Gastrocnemius medialis (tissue), 4 donors: Measurements from ENCODE around the gene ZNF70. TPM values are rescaled to one million over a fixed set of nuclear protein-coding genes. Genes with fewer than 3 reads are reported as not detected.

Experiments used
- ATAC-seq, 2 donors: fragments of 150-250 bp; one replicate each; pipeline ENCODE4 v1.9.1; 2016
- DNase-seq, 2 donors: peaks; one replicate each; pipeline ENCODE4 v3.0.0-alpha.2; 2019
- H3K27ac ChIP-seq, 4 donors: fragments of 200-600 bp; sonication (generic); 1 replicate in 1 of 4; 2 replicates in 3 of 4; pipeline ENCODE4 v1.5.1; 2016 to 2018; ENCODE audit warnings: mild to moderate bottlenecking in 2 of 4, moderate library complexity in 1 of 4
- H3K27me3 ChIP-seq, 3 donors: fragments of 200-600 bp; sonication (generic) in 2 of 3; 1 replicate in 1 of 3; 2 replicates in 2 of 3; pipeline versions ENCODE4 v1.5.1 to v1.6.0; 2016 to 2019; ENCODE audit warnings: mild to moderate bottlenecking in 1 of 3, moderate library complexity in 1 of 3
- H3K36me3 ChIP-seq, 2 donors: fragments of 200-600 bp; sonication (generic) in 1 of 2; one replicate each; pipeline ENCODE4 v1.5.1; 2017 to 2018
- H3K4me1 ChIP-seq, 2 donors: fragments of 200-600 bp; sonication (generic) in 1 of 2; one replicate each; pipeline ENCODE4 v1.5.1; 2016 to 2017; ENCODE audit warnings: mild to moderate bottlenecking in 2 of 2
- H3K4me3 ChIP-seq, 4 donors: fragments of 200-600 bp; sonication (generic) in 3 of 4; 1 replicate in 1 of 4; 2 replicates in 3 of 4; pipeline ENCODE4 v1.5.1; 2016 to 2019; ENCODE audit warnings: mild to moderate bottlenecking in 2 of 4
- H3K9me3 ChIP-seq, 3 donors: fragments of 200-600 bp; sonication (generic) in 2 of 3; 1 replicate in 1 of 3; 2 replicates in 2 of 3; pipeline ENCODE4 v1.5.1; 2016 to 2019
- POLR2A ChIP-seq, 2 donors: fragments of 450-650 bp; IDR thresholded peaks; one replicate each; pipeline ENCODE4 v1.6.1; 2017; ENCODE audit warnings: antibody characterized with exemption in 2 of 2, mild to moderate bottlenecking in 2 of 2, moderate library complexity in 2 of 2
- in situ Hi-C, 4 donors: fragments of 200-750 bp; cut with MboI; loops; one replicate each; pipeline versions ENCODE4 v1.15.0 to v1.8.0; 2017; ENCODE audit warnings: low sequenced_read_pairs in 4 of 4
- intact Hi-C: fragments of 100-400 bp; cut with DNase I; formaldehyde crosslinking; loops from one replicate; pipeline ENCODE4 v1.15.1; 2023; ENCODE audit warnings: low total_unique reads
- total RNA-seq, 4 donors: library from RNA; depleted of rRNA; stranded (reverse); fragments of >200 nt; gene quantifications; one replicate each; pipeline versions ENCODE4 v1.1.0 to v1.2.3, GENCODE V29; 2016
- TF ChIP-seq, protein P1 (sequence below), 5 experiments: fragments of 450-650 bp in 3 of 5; fragments of 200-600 bp in 2 of 5; sonication (generic) in 2 of 5; IDR thresholded peaks in 4 of 5; conservative IDR thresholded peaks in 1 of 5; 1 replicate in 4 of 5; 2 replicates in 1 of 5; pipeline ENCODE4 v1.5.1; 2016 to 2019; ENCODE audit warnings: antibody characterized with exemption in 5 of 5, mild to moderate bottlenecking in 3 of 5, moderate library complexity in 3 of 5

The ZNF70 gene
- total RNA-seq, 4 donors from 2014 or later = 3.1 to 6.3 (median 4.2) TPM

DNA sequence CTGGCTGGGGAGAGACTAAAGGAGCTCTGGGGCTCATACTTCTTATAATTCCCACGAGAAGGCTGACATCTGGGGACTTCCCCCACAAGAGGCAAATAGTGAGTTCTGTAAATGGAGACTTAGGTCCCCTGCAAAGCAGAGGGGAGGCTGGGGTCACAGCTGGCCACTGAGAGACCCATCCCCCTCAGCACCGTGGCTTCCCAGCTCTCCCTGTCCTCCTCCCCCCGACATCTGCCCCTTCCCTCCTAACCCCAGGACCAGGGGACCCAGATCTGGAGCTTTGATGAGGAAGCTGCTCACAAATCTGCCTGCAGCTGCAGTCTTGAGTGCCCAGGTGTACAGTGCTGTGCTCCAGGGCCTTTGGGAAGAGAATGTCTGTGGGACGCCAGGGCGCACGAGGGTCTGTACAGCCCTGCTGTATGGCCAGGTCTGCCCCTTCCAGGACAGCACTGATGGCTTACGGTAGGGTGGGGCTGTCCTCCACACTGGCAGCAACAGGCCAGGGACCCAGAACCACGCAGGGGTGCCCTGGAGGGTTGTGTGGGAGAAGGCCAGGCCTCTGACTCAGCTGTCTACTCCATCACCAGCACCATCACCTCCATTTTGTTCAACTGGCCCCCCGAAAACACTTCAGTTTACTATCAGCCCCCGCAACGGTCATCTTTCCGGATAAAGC, 59.0 kb downstream of the ZNF70 start:
- DNase-seq (no peak), ATAC-seq (no peak)
- in situ Hi-C loops = no loop called here
- no peak overlapping the region for H3K27ac ChIP-seq
- H3K9me3 ChIP-seq = no peaks in the 10 kb centered on the region
- peaks cover 0 to 19% of the 10 kb centered on the region in 2 donors for H3K36me3 ChIP-seq
- no peaks in the 10 kb centered on the region for H3K27me3 ChIP-seq
- H3K4me3 ChIP-seq = no peak overlapping the region
- peaks cover 3 to 29% of the 10 kb centered on the region in 2 donors for H3K4me1 ChIP-seq
- intact Hi-C loops = no loop called here
- TF ChIP-seq, protein P1, sequence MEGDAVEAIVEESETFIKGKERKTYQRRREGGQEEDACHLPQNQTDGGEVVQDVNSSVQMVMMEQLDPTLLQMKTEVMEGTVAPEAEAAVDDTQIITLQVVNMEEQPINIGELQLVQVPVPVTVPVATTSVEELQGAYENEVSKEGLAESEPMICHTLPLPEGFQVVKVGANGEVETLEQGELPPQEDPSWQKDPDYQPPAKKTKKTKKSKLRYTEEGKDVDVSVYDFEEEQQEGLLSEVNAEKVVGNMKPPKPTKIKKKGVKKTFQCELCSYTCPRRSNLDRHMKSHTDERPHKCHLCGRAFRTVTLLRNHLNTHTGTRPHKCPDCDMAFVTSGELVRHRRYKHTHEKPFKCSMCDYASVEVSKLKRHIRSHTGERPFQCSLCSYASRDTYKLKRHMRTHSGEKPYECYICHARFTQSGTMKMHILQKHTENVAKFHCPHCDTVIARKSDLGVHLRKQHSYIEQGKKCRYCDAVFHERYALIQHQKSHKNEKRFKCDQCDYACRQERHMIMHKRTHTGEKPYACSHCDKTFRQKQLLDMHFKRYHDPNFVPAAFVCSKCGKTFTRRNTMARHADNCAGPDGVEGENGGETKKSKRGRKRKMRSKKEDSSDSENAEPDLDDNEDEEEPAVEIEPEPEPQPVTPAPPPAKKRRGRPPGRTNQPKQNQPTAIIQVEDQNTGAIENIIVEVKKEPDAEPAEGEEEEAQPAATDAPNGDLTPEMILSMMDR (IDR thresholded peaks at IDR 0.05 in 4 of 5, conservative IDR thresholded peaks at IDR 0.05 in 1 of 5) = no peak
- TF ChIP-seq POLR2A (IDR thresholded peaks at IDR 0.05) = no peak

DNA sequence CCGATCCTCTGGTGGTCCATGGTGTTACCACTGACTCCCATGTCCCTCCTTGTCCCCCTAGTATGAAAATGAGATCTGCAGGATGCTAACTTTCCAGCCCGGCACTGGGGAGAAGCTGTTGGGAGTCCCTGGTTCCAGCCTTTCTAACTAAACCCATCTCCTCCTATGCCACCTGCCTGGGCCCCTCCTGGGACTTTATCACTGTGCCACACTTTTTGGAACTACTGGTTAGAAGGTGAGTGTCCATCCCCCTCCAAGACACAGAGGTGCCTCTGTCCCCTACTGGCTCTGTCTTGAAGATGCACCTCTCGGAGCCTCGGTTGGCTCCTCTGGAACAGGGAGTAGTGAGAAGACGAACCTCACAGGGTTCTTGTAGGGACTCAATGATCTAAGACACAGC, 60.2 kb downstream of the ZNF70 start, which contains the start of gene RGL4:
Gene RGL4 (plus strand): TSS at position 301 of the 400 bp plus-strand sequence. CDS start 1,018 bp downstream, outside the sequence.
- TF ChIP-seq, protein P1 (IDR thresholded peaks at IDR 0.05 in 4 of 5, conservative IDR thresholded peaks at IDR 0.05 in 1 of 5) = no peak
- no peak for TF ChIP-seq POLR2A (IDR thresholded peaks at IDR 0.05)
- Histone ChIP-seq H3K4me3 (no peak within 1 kb of the TSS), H3K27ac (peak within 1 kb of the TSS in 1 of 4 donors; percentile 13), H3K4me1 (peaks cover 15 to 41% of the 10 kb centered on the region in 2 donors), H3K9me3 (no peaks in the 10 kb centered on the region), H3K36me3 (peaks cover 0 to 19% of the 10 kb centered on the region in 2 donors), H3K27me3 (no peaks in the 10 kb centered on the region)
- intact Hi-C loops = no loop called here
- DNase-seq (no peak), ATAC-seq (no peak)
- in situ Hi-C loops = no loop called here

DNA sequence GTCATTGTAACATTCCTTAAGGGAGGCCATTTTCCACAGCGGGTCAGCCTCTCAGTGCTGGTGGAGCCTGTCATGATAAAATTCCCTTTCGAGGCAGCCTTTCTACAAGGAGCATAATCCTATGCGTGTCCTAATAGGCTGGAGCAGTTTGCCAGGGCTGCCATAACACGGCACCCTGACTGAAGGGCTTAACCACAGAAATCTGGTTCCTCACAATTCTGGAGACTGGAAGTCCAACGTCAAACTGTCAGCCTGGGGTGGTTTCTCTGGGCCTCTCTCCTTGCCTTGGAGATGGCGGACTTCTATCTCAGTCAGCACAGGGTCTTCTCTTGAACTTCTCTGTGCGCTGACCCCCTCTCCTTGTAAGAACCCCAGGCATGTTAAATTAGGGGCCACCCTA, 61.5 kb downstream of the ZNF70 start:
- intact Hi-C loops = no loop called here
- no peak for ATAC-seq
- no peaks in the 10 kb centered on the region for H3K9me3 ChIP-seq

More for the DNA sequence above, 61.5 kb downstream of the ZNF70 start:
- H3K36me3 ChIP-seq = peaks cover 0 to 11% of the 10 kb centered on the region in 2 donors
- H3K27me3 ChIP-seq = no peaks in the 10 kb centered on the region
- H3K4me1 ChIP-seq = peaks cover 28 to 54% of the 10 kb centered on the region in 2 donors
- TF ChIP-seq POLR2A (IDR thresholded peaks at IDR 0.05) = no peak
- TF ChIP-seq, protein P1 (IDR thresholded peaks at IDR 0.05 in 4 of 5, conservative IDR thresholded peaks at IDR 0.05 in 1 of 5) = no peak
- no peak overlapping the region for H3K4me3 ChIP-seq
- DNase-seq = no peak
- H3K27ac ChIP-seq = peak overlapping the region in 1 of 4 donors; percentile 13
- in situ Hi-C loops = no loop called here

Other genes starting within 250 kb of the ZNF70 start
- not detected for gene IGLL1, start 170.8 kb downstream of the ZNF70 start, total RNA-seq
- not detected for gene DRICH1, start 118.8 kb downstream of the ZNF70 start, total RNA-seq
- 1 to 10 TPM in 1 of 4 donors, under 1 TPM in 1, not detected in 2; 0.09 to 1.9 TPM for gene RGL4, start 60.1 kb downstream of the ZNF70 start, total RNA-seq
- 1 to 10 TPM in 1 of 4 donors, not detected in 3; 1.1 TPM for gene VPREB3, start 3.3 kb upstream of the ZNF70 start, total RNA-seq
- gene C22orf15, start 11.9 kb upstream of the ZNF70 start, total RNA-seq = not detected
- gene CHCHD10, start 16.9 kb upstream of the ZNF70 start, total RNA-seq = 100 to 1,000 TPM; 157 to 290 (median 181) TPM
- 1 to 10 TPM in 2 of 4 donors, under 1 TPM in 1, not detected in 1; 0.91 to 3.6 (median 1.4) TPM for gene MMP11, start 21.7 kb upstream of the ZNF70 start, total RNA-seq
- gene SMARCB1, start 35.9 kb upstream of the ZNF70 start, total RNA-seq = 10 to 100 TPM; 37.8 to 65.6 (median 55.2) TPM
- gene DERL3, start 87.9 kb upstream of the ZNF70 start, total RNA-seq = 1 to 10 TPM in 3 of 4 donors, under 1 TPM in 1; 0.72 to 1.5 (median 1.3) TPM
- gene SLC2A11, start 106.8 kb upstream of the ZNF70 start, total RNA-seq = 10 to 100 TPM in 1 of 4 donors, 1 to 10 TPM in 3; 2.4 to 19.0 (median 6.2) TPM
- 100 to 1,000 TPM in 3 of 4 donors, 10 to 100 TPM in 1; 78.1 to 145 (median 129) TPM for gene MIF, start 143.3 kb upstream of the ZNF70 start, total RNA-seq
- 1 to 10 TPM; 1.4 to 7.2 (median 5.1) TPM for gene GSTT2B, start 210.1 kb upstream of the ZNF70 start, total RNA-seq
- gene DDTL, start 215.8 kb upstream of the ZNF70 start, total RNA-seq = 1 to 10 TPM in 1 of 4 donors, under 1 TPM in 1, not detected in 2; 0.88 to 1.1 TPM
- 100 to 1,000 TPM in 3 of 4 donors, 10 to 100 TPM in 1; 98.1 to 134 (median 107) TPM for gene DDT, start 223.3 kb upstream of the ZNF70 start, total RNA-seq
- gene GSTT2, start 229.0 kb upstream of the ZNF70 start, total RNA-seq = 1 to 10 TPM in 1 of 4 donors, not detected in 3; 1.6 TPM